Thymus (tissue), 11 donors: ENCODE data around the gene NEDD4L. TPM values are rescaled to one million over a fixed set of nuclear protein-coding genes. Genes with fewer than 3 reads are reported as not detected.

ENCODE experiments used
- DNase-seq, 9 donors: peaks; one replicate each; pipeline ENCODE4 v3.0.0-alpha.2; 2013; ENCODE audit warnings: low spot score in 9 of 9, low read depth in 6 of 9, missing footprints in 1 of 9
- H3K27ac ChIP-seq, 2 donors: one replicate each; pipeline ENCODE4 v1.5.1; 2013; ENCODE audit warnings: control low read depth in 1 of 2, low read depth in 1 of 2, low read length in 1 of 2, mild to moderate bottlenecking in 1 of 2, moderate library complexity in 1 of 2
- H3K27me3 ChIP-seq, 2 donors: one replicate each; pipeline ENCODE4 v1.5.1; 2013; ENCODE audit warnings: low read length in 1 of 2; ENCODE audit not compliant: control insufficient read depth in 2 of 2, insufficient read depth in 1 of 2
- H3K36me3 ChIP-seq, 2 donors: one replicate each; pipeline ENCODE4 v1.5.1; 2013; ENCODE audit warnings: low read length in 1 of 2, mild to moderate bottlenecking in 1 of 2, moderate library complexity in 1 of 2; ENCODE audit not compliant: control insufficient read depth in 2 of 2, insufficient read depth in 2 of 2
- H3K4me1 ChIP-seq, 2 donors: one replicate each; pipeline ENCODE4 v1.5.1; 2013; ENCODE audit warnings: low read length in 2 of 2; ENCODE audit not compliant: control insufficient read depth in 2 of 2, insufficient read depth in 2 of 2
- H3K4me3 ChIP-seq, 2 donors: one replicate each; pipeline ENCODE4 v1.5.1; 2013; ENCODE audit warnings: low read length in 2 of 2, control low read depth in 1 of 2, mild to moderate bottlenecking in 1 of 2
- H3K9me3 ChIP-seq, 2 donors: one replicate each; pipeline ENCODE4 v1.5.1; 2013; ENCODE audit warnings: low read length in 1 of 2, mild to moderate bottlenecking in 1 of 2; ENCODE audit not compliant: control insufficient read depth in 2 of 2, insufficient read depth in 1 of 2
- WGBS: extraction: QIAGEN DNeasy Blood & Tissue Kit; methylation state at CpG from one replicate; pipeline ENCODE4 v1.1.7; 2013; 5-methylcytosine and 5-hydroxymethylcytosine counted together
- polyA plus RNA-seq: library from polyadenylated mRNA; stranded (reverse); fragments of 200-250 nt; gene quantifications from one replicate; pipeline ENCODE4 v1.2.3, GENCODE V29; 2013
- total RNA-seq: library from RNA; stranded (reverse); fragments of 120-200 nt; gene quantifications from one replicate; pipeline ENCODE4 v1.2.4, GENCODE V29; 2013
- donor health status: healthy.

Gene NEDD4L
- total and polyA plus RNA-seq, 2 donors: 6.5 to 11.8 TPM

GRCh38 chr18:58128381-58129374 lies 84.7 kb downstream of the NEDD4L start:
- Histone ChIP-seq H3K27ac (no peak overlapping the region), H3K4me1 (no peaks in the 10 kb centered on the region), H3K9me3 (no peaks in the 10 kb centered on the region), H3K27me3 (no peaks in the 10 kb centered on the region), H3K36me3 (no peaks in the 10 kb centered on the region), H3K4me3 (no peak overlapping the region)
- 97% methylated on average over 19 of the region's 19 CpGs for WGBS
- no peak for DNase-seq

GRCh38 chr18:58132595-58133261 lies 88.7 kb downstream of the NEDD4L start:
- Histone ChIP-seq H3K36me3 (no peaks in the 10 kb centered on the region), H3K27ac (no peak overlapping the region), H3K4me1 (no peaks in the 10 kb centered on the region), H3K9me3 (no peaks in the 10 kb centered on the region), H3K27me3 (peaks cover 0 to 3% of the 10 kb centered on the region in 2 donors), H3K4me3 (no peak overlapping the region)
- 87% methylated on average over 8 of the region's 8 CpGs for WGBS
- DNase-seq: no peak

GRCh38 chr18:58135183-58135641 lies 91.2 kb downstream of the NEDD4L start:
- WGBS: 27% methylated on average over 7 of the region's 7 CpGs

GRCh38 chr18:58135701-58136331 lies 91.8 kb downstream of the NEDD4L start:
- Histone ChIP-seq H3K27me3 (peaks cover 0 to 3% of the 10 kb centered on the region in 2 donors), H3K36me3 (no peaks in the 10 kb centered on the region), H3K4me3 (no peak overlapping the region), H3K27ac (no peak overlapping the region), H3K4me1 (no peaks in the 10 kb centered on the region), H3K9me3 (no peaks in the 10 kb centered on the region)
- DNase-seq: peak in 8 of 9 donors; percentile 8 to 53 (median 23)
- 57% methylated on average over 7 of the region's 7 CpGs for WGBS

More at GRCh38 chr18:58135183-58135641, 91.2 kb downstream of the NEDD4L start:
- DNase-seq: no peak
- H3K9me3 ChIP-seq: no peaks in the 10 kb centered on the region
- H3K27me3 ChIP-seq: peaks cover 0 to 3% of the 10 kb centered on the region in 2 donors
- no peak overlapping the region for H3K27ac ChIP-seq
- H3K36me3 ChIP-seq: no peaks in the 10 kb centered on the region
- H3K4me1 ChIP-seq: no peaks in the 10 kb centered on the region
- no peak overlapping the region for H3K4me3 ChIP-seq

- Histone ChIP-seq H3K27ac (no peak overlapping the region), H3K4me1 (no peaks in the 10 kb centered on the region), H3K9me3 (no peaks in the 10 kb centered on the region), H3K4me3 (no peak overlapping the region), H3K36me3 (no peaks in the 10 kb centered on the region), H3K27me3 (peaks cover 0 to 3% of the 10 kb centered on the region in 2 donors)
- 79% methylated on average over 3 of the region's 3 CpGs for WGBS
- no peak for DNase-seq
Observed at GRCh38 chr18:58136879-58137278, 92.9 kb downstream of the NEDD4L start.

- 51% methylated on average over 8 of the region's 8 CpGs for WGBS
Observed at GRCh38 chr18:58139459-58140386, 95.7 kb downstream of the NEDD4L start.

GRCh38 chr18:58140387-58141325 lies 96.6 kb downstream of the NEDD4L start:
- H3K27ac ChIP-seq: no peak overlapping the region
- no peaks in the 10 kb centered on the region for H3K4me1 ChIP-seq
- no peak for DNase-seq
- 90% methylated on average over 12 of the region's 12 CpGs for WGBS
- H3K9me3 ChIP-seq: no peaks in the 10 kb centered on the region
- peaks cover 0 to 3% of the 10 kb centered on the region in 2 donors for H3K27me3 ChIP-seq
- H3K36me3 ChIP-seq: no peaks in the 10 kb centered on the region
- no peak overlapping the region for H3K4me3 ChIP-seq

More at GRCh38 chr18:58139459-58140386, 95.7 kb downstream of the NEDD4L start:
- no peak overlapping the region for H3K27ac ChIP-seq
- no peak overlapping the region for H3K4me3 ChIP-seq
- H3K4me1 ChIP-seq: no peaks in the 10 kb centered on the region
- no peak for DNase-seq
- peaks cover 0 to 3% of the 10 kb centered on the region in 2 donors for H3K27me3 ChIP-seq
- H3K36me3 ChIP-seq: no peaks in the 10 kb centered on the region
- H3K9me3 ChIP-seq: no peaks in the 10 kb centered on the region
